ENCODE data around the gene KLRG1.

Gene KLRG1

DNA sequence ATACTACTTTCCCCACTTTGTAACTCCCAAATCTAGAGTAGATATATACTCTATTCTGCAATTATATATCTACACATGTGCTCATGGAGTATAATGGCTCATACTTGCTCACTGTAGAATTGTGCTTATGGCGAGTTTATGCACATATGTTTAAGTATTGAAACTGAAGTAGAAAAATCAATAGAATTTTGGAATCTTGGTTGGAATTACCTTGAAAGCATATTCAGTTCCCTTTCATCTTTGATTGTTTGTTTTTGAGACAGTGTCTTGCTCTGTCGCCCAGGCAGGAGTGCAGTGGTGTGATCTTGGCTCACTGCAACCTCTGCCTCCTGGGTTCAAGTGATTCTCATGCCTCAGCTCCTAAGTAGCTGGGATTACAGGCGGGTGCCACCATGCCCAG lies 4.5 kb downstream of the KLRG1 start:
- DNase-seq (ENCODE audit: low read depth in 1 of 2, low spot score in 1 of 2), result no peak
- in situ Hi-C loops (cut with HindIII; ENCODE audit: low pct_unique_long_range_greater_than_20kb, low sequenced_read_pairs), result no loop called here
- no peak for TF ChIP-seq JUND (IDR thresholded peaks at IDR 0.05; ENCODE audit: low read depth)

DNA sequence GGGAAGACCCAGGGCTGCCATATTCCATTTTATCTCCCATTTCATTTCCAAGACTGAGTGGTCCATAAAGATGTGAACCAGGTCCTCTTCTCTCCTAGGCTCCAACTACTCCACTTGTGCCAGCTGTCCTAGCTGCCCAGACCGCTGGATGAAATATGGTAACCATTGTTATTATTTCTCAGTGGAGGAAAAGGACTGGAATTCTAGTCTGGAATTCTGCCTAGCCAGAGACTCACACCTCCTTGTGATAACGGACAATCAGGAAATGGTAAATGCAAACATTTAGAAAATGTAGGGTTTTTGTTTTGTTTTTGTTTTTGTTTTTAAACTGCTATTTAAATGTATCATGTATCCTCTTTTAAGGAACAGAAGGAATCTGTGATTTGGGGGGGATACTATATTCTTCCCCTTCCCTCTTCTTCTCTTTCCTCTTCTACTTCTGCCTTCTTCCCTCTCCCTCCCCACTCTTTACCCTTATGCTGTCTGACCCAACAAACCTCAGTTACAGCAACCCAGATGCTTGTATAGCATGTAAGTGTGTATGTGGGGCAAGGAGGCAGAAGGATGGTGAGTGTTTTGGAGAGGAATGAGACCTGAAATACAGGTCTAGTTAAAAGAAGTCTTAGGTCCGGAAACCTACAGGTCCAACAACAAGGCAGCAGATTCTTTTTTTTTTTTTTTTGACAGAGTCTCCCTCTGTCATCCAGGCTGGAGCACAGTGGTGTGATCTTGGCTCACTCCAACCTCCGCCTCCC lies 5.9 kb downstream of the KLRG1 start:
- in situ Hi-C loops (cut with HindIII; ENCODE audit: low pct_unique_long_range_greater_than_20kb, low sequenced_read_pairs), result no loop called here
- no peak for TF ChIP-seq JUND (IDR thresholded peaks at IDR 0.05; ENCODE audit: low read depth)
- no peak for DNase-seq (ENCODE audit: low read depth in 1 of 2, low spot score in 1 of 2)

DNA sequence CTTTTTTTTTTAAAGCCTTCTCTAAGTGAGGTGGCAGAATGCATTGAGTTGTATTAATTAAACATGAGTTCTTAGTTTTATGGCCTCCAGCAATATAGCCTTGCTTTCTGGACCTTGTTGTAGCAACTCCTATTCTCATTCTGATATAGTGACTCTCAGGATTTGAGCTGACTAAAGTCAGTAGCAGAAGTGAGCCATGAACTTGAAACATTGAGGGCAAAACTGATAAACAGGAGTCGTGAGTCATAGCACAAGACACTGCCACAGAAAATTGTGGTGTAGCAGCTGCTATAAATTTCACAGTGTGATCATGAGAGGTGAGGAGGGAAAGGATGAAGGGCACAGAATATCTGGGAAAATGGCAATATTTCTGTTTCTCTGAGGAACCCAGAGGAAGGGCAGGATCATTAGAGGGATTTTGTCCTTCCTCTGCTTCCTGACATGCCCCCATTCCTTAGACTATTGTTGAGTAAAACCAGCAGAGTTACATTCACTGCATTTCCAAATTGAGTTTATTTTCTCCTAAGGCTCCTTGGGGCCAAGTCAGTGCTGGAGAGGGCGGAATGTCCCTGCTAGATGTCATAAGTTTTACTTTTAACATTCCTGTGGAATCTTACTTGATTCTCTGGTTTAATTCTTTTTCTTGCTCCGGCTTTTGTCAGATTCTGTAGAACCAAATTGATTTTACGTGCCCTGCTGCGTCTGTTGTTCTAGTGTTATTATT lies 7.5 kb downstream of the KLRG1 start:
- in situ Hi-C loops (cut with HindIII; ENCODE audit: low pct_unique_long_range_greater_than_20kb, low sequenced_read_pairs), result no loop called here
- DNase-seq (ENCODE audit: low read depth in 1 of 2, low spot score in 1 of 2), result no peak
- no peak for TF ChIP-seq JUND (IDR thresholded peaks at IDR 0.05; ENCODE audit: low read depth)

DNA sequence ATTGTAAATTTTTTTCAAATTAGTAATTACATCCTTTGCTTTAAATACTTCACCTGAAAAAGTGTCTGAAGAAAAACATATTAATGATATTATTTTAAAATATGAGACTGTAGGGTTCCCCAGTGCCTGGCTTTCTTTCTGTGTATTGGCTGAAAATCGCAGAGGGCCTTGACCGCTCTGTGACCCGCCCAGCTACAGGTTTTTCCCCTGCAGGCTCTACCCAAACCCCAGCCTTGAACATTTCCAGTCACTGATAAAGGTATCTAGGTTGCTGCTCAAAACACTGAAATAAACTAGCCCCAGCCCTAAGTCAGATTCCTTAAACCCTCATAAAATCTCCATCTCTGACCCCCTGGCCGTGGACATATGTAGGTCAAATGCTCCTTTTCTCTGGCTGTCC lies 11.9 kb downstream of the KLRG1 start:
- TF ChIP-seq JUND (IDR thresholded peaks at IDR 0.05; ENCODE audit: low read depth), result no peak
- in situ Hi-C loops (cut with HindIII; ENCODE audit: low pct_unique_long_range_greater_than_20kb, low sequenced_read_pairs), result no loop called here
- no peak for DNase-seq (ENCODE audit: low read depth in 1 of 2, low spot score in 1 of 2)

DNA sequence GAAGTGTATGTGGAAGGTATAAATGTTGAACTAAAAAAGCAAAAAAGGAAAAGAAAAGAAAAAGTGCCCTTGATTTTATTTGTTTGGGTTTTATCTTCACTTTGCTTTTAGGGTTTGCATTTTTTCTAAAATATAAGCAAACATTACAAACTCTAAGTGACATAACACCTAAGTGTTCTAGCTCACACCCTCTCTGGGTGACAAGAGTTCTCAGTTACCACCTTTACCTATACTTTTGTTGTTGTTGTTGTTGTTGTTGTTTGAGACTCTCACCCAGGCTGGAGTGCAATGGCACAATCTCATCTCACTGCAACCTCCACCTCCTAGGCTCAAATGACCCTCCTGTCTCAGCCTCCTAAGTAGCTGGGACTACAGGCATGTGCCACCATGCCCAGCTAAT lies 13.0 kb downstream of the KLRG1 start:
- TF ChIP-seq JUND (IDR thresholded peaks at IDR 0.05; ENCODE audit: low read depth), result no peak

DNA sequence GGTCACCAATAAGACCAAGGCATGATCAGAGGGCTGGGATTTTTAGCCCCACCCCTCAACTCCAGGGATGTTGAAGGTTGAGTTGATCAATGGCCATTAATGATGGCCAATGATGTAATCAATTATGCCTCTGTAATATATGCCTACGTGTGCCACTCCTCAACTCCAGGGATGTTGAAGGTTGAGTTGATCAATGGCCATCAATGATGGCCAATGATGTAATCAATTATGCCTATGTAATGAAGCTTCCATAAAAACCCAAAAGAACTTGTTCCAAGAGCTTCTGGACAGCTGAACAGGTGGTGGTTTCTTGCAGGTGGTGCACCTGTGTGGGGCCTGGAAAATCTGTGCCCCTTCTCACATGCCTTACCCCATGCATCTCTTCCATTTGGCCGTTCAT lies 33.2 kb downstream of the KLRG1 start:
- in situ Hi-C loops (cut with HindIII; ENCODE audit: low pct_unique_long_range_greater_than_20kb, low sequenced_read_pairs), result no loop called here
- no peak for TF ChIP-seq JUND (IDR thresholded peaks at IDR 0.05; ENCODE audit: low read depth)
- no peak for DNase-seq (ENCODE audit: low read depth in 1 of 2, low spot score in 1 of 2)

More for the DNA sequence above, 13.0 kb downstream of the KLRG1 start:
- DNase-seq (ENCODE audit: low read depth in 1 of 2, low spot score in 1 of 2), result no peak
- in situ Hi-C loops (cut with HindIII; ENCODE audit: low pct_unique_long_range_greater_than_20kb, low sequenced_read_pairs), result no loop called here

DNA sequence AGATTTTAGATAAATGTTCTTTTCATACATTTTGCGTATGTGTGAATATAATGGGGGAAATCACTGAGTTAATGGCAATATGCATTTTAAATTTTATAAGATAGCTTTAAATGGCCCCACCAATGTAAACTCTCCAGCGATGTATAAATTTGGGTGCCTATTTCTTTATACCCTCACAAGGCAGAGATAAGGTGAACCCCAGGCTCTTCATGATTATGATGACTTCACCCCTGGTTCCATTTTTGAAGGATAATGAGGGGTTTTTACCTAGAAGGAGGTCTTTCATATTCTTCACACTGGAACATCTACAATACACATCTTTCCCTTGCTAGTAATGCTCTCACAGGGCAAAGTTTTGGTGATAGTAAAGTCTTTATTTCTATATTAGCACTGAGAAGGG lies 35.2 kb downstream of the KLRG1 start:
- TF ChIP-seq JUND (IDR thresholded peaks at IDR 0.05; ENCODE audit: low read depth), result no peak
- DNase-seq (ENCODE audit: low read depth in 1 of 2, low spot score in 1 of 2), result no peak
- in situ Hi-C loops (cut with HindIII; ENCODE audit: low pct_unique_long_range_greater_than_20kb, low sequenced_read_pairs), result no loop called here

DNA sequence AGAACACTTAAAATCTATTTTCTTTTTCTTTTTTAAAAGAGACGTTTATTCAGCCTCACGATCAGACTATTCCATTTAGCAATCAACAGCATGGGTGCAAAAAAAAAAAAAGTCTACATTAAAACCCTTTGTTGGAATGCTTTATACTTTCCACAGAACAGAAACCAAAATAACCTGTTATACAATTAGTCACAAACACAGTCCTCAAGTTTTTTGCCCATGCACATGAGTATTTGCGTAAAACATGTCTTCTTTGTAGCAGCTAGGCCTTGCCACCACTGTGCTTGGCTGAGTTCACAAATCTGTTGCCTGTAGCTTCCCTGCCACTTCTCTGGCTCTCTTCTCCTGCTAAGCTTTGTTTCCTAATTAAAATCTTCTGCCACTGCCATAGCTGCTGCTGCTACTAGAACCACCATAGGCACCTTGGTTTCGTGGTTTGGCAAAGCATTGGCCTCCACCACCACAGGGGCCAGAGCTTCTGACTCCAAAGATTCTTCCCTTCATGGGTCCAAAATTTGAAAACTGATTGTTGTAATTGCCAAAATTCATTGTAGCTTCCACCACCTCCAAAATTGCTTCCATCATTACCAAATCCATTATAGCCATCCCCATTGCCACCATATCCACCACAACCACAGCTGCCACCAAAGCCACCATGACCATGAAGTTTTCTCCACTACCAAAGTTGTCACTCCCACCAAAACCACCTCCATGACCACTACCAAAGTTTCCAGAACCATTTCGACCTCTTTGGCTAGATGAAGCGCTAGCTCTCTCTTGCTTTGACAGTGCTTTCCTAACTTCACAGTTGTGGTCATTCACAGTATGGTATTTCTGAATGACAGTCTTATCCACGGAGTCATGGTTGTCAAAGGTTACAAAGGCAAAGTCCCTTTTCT lies 38.1 kb downstream of the KLRG1 start:
- in situ Hi-C loops (cut with HindIII; ENCODE audit: low pct_unique_long_range_greater_than_20kb, low sequenced_read_pairs), result no loop called here
- no peak for DNase-seq (ENCODE audit: low read depth in 1 of 2, low spot score in 1 of 2)
- TF ChIP-seq JUND (IDR thresholded peaks at IDR 0.05; ENCODE audit: low read depth), result no peak

DNA sequence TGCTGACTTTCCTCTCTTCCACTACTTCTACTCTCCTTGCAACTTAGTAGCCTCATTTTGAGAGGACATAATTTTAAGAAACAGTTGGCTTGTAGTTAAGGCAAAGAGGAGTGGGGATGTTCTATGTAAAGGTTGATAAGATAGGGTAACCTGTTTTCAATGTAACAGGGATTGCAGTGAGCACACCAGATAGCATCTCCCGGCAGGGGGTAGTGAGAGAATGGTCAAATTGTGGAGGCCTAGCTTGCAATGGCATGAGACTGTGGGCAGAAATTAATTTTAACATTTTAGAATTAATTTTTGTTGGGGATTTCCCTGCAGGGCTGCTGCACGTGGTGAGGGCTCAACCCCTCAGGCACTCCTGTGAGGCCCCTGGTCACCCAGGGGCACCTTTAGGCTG lies 41.4 kb downstream of the KLRG1 start:
- in situ Hi-C loops (cut with HindIII; ENCODE audit: low pct_unique_long_range_greater_than_20kb, low sequenced_read_pairs), result no loop called here

DNA sequence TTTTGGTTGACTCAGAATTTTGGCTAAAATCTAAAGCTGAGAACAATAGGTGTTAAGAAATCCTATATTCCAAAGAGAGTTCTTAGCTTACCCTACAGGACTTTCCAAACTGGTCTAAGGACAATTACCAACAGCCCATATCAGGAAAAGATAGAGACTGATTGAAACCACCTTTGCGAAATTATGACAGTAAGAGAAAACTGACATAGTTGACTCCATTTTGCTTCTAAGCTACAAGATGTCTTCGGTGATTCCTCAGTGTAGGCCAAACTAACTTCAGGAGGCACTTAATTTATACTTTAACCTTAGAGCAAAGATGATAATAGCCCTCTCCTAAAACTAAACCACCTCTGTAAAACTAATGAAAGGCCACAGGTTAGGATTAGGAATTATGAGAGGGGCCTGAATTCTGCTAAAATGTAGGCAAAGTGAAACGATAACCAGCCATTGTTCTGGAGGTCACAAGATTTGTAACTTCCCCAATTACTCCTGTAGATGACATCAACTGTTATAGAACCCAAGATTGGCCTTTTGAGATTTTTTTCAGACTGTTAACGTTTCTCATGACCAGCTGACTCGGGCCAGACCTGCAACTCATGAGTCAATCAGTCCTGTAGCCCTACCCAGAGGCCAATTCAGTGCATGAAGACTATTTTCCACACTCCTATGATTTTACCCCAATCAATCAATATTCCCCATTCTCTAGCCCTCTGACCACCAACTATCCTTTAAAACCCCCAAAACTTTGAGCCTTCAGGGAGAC lies 43.0 kb downstream of the KLRG1 start:
- DNase-seq (ENCODE audit: low read depth in 1 of 2, low spot score in 1 of 2), result no peak
- TF ChIP-seq JUND (IDR thresholded peaks at IDR 0.05; ENCODE audit: low read depth), result no peak
- in situ Hi-C loops (cut with HindIII; ENCODE audit: low pct_unique_long_range_greater_than_20kb, low sequenced_read_pairs), result no loop called here

More for the DNA sequence above, 41.4 kb downstream of the KLRG1 start:
- no peak for DNase-seq (ENCODE audit: low read depth in 1 of 2, low spot score in 1 of 2)
- TF ChIP-seq JUND (IDR thresholded peaks at IDR 0.05; ENCODE audit: low read depth), result no peak

DNA sequence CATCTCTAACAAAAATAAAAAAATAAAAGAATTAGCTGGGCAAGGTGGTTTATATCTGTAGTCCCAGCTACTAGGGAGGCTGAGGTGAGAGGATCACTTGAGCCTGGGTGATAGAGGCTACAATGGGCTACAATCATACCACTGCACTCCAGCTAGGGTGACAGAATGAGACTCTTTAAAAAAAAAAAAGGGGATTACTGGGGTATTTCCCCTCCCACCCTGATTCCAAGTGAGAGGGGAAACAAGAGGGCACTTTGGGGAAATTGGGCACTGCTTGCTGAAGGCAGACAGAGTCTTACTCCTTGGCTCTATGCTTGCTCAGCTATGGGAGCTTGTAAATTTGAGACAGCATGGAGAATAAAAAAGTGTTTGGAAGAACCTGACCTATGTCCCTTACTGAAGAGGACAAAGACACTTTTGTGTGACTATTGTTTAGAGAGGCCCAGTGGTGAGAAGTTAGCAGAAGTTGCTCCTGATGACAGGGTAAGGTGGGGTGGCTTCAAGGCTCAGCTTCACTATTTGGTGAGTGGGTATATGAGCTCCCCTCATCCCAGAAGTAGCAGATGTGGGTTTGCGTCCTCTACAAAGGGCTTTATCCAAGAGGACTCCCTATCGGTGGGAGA lies 44.0 kb downstream of the KLRG1 start:
- in situ Hi-C loops (cut with HindIII; ENCODE audit: low pct_unique_long_range_greater_than_20kb, low sequenced_read_pairs), result no loop called here
- DNase-seq (ENCODE audit: low read depth in 1 of 2, low spot score in 1 of 2), result no peak
- TF ChIP-seq JUND (IDR thresholded peaks at IDR 0.05; ENCODE audit: low read depth), result no peak

DNA sequence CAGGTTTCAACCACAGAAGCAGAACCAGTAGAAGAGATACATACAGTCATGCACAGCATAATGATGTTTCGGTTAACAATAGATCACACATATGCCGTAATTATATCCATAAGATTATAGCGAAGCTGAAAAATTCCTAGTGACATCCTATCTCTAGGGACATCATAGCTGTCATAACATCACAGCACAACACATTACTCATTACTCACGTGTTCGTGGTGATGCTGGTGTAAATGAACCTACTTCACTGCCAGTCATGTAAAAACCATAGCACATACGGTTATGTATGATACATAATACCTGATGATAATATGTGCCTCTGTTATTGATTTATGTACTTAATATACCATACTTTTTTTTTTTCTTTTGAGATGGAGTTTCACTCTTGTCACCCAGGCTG lies 44.7 kb downstream of the KLRG1 start:
- in situ Hi-C loops (cut with HindIII; ENCODE audit: low pct_unique_long_range_greater_than_20kb, low sequenced_read_pairs), result no loop called here
- TF ChIP-seq JUND (IDR thresholded peaks at IDR 0.05; ENCODE audit: low read depth), result no peak
- no peak for DNase-seq (ENCODE audit: low read depth in 1 of 2, low spot score in 1 of 2)

Data from T47D (cell line).